ENCODE measurements around the gene GPR137B.

- TF ChIP-seq EP300 (IDR thresholded peaks at IDR 0.05): no peak
- TF ChIP-seq CTCF (IDR thresholded peaks at IDR 0.05): no peak
- no peak for TF ChIP-seq POLR2AphosphoS5 (IDR thresholded peaks at IDR 0.05)
- no peak for TF ChIP-seq POLR2A (IDR thresholded peaks at IDR 0.05)
Observed at GRCh38 chr1:236204656-236205055, 62.3 kb downstream of the GPR137B start.
